HepG2 (cell line): ENCODE data around the gene B4GALT3. TPM values are rescaled to one million over a fixed set of nuclear protein-coding genes. Genes with fewer than 3 reads are reported as not detected.

Experiments
- ATF1 ChIP-seq: IDR thresholded peaks from 2 replicates; pipeline ENCODE4 v1.6.1; 2016; ENCODE audit warnings: mild to moderate bottlenecking, control low read depth
- CBX5 ChIP-seq: sonication (generic); formaldehyde crosslinking; IDR thresholded peaks from 2 replicates; pipeline ENCODE4 v1.4.0; 2020; ENCODE audit warnings: missing genetic modification reagents, borderline replicate concordance
- CCDC6 ChIP-seq: sonication (generic); formaldehyde crosslinking; IDR thresholded peaks from 2 replicates; pipeline ENCODE4 v1.8.1; 2022; ENCODE audit warnings: mild to moderate bottlenecking, missing genetic modification reagents, moderate library complexity
- CREB1 ChIP-seq, 2 experiments: fragments of 450-650 bp in 1 of 2; IDR thresholded peaks; 2 replicates each; pipeline ENCODE4 v1.6.1; 2016 to 2017; ENCODE audit warnings: control low read depth in 1 of 2, mild to moderate bottlenecking in 1 of 2, missing compliant biosample characterization in 1 of 2, missing genetic modification characterization in 1 of 2
- GATAD1 ChIP-seq: IDR thresholded peaks from 2 replicates; pipeline ENCODE4 v1.6.1; 2016; ENCODE audit warnings: missing genetic modification reagents, missing compliant biosample characterization
- GTF3A ChIP-seq: sonication (generic); formaldehyde crosslinking; conservative IDR thresholded peaks from 2 replicates; pipeline ENCODE4 v1.4.0; 2020; ENCODE audit warnings: mild to moderate bottlenecking, missing genetic modification reagents
- HDAC2 ChIP-seq: sonication (generic); formaldehyde crosslinking; IDR thresholded peaks from 2 replicates; pipeline ENCODE4 v1.4.0; 2020; ENCODE audit warnings: missing genetic modification reagents
- HOXA9 ChIP-seq: sonication (generic); formaldehyde crosslinking; IDR thresholded peaks from 2 replicates; pipeline ENCODE4 v1.8.1; 2022; ENCODE audit warnings: missing genetic modification reagents, mild to moderate bottlenecking, moderate library complexity, borderline replicate concordance
- IRF1 ChIP-seq: sonication (generic); formaldehyde crosslinking; IDR thresholded peaks from 2 replicates; pipeline ENCODE4 v1.4.0; 2020; ENCODE audit warnings: low read depth, mild to moderate bottlenecking, missing genetic modification reagents
- KAT8 ChIP-seq: IDR thresholded peaks from 2 replicates; pipeline ENCODE4 v1.6.1; 2016; ENCODE audit warnings: missing genetic modification reagents, missing compliant biosample characterization
- KLF12 ChIP-seq: sonication (generic); formaldehyde crosslinking; IDR thresholded peaks from 2 replicates; pipeline ENCODE4 v1.4.0; 2020; ENCODE audit warnings: missing genetic modification reagents, borderline replicate concordance
- MIXL1 ChIP-seq: IDR thresholded peaks from 2 replicates; pipeline ENCODE4 v1.6.1; 2016
- NCOA1 ChIP-seq: sonication (generic); formaldehyde crosslinking; IDR thresholded peaks from 2 replicates; pipeline ENCODE4 v1.9.0; 2021; ENCODE audit warnings: missing genetic modification reagents
- NFKB2 ChIP-seq: sonication (generic); formaldehyde crosslinking; IDR thresholded peaks from 2 replicates; pipeline ENCODE4 v1.4.0; 2020; ENCODE audit warnings: missing genetic modification reagents, borderline replicate concordance
- NR0B2 ChIP-seq: sonication (generic); formaldehyde crosslinking; IDR thresholded peaks from 2 replicates; pipeline ENCODE4 v1.4.0; 2020; ENCODE audit warnings: mild to moderate bottlenecking, missing genetic modification reagents
- POLR2AphosphoS2 ChIP-seq: IDR thresholded peaks from 2 replicates; pipeline ENCODE4 v1.6.1; 2011; ENCODE audit warnings: low read depth, low read length, improper control_type of control experiment
- PPARG ChIP-seq: conservative IDR thresholded peaks from 2 replicates; pipeline ENCODE4 v1.6.1; 2016; ENCODE audit warnings: missing biosample characterization, missing genetic modification reagents
- RFXAP ChIP-seq: sonication (generic); formaldehyde crosslinking; IDR thresholded peaks from 2 replicates; pipeline ENCODE4 v1.4.0; 2020; ENCODE audit warnings: missing genetic modification reagents, borderline replicate concordance
- SRY ChIP-seq: sonication (generic); formaldehyde crosslinking; IDR thresholded peaks from 2 replicates; pipeline ENCODE4 v1.8.0; 2022; ENCODE audit warnings: mild to moderate bottlenecking, missing genetic modification reagents
- TBP ChIP-seq: sonication (generic); formaldehyde crosslinking; IDR thresholded peaks from 2 replicates; pipeline ENCODE4 v1.5.0; 2020; ENCODE audit warnings: missing genetic modification reagents
- TEF ChIP-seq: sonication (generic); formaldehyde crosslinking; IDR thresholded peaks from 2 replicates; pipeline ENCODE4 v1.5.0; 2020; ENCODE audit warnings: missing genetic modification reagents
- UBTF ChIP-seq: sonication (generic); formaldehyde crosslinking; IDR thresholded peaks from 2 replicates; pipeline ENCODE4 v1.4.0; 2020; ENCODE audit warnings: mild to moderate bottlenecking, missing genetic modification reagents
- ZFP1 ChIP-seq: IDR thresholded peaks from 2 replicates; pipeline ENCODE4 v1.6.1; 2016
- ZFP91 ChIP-seq: sonication (generic); formaldehyde crosslinking; IDR thresholded peaks from 2 replicates; pipeline ENCODE4 v1.9.0; 2022; ENCODE audit warnings: missing genetic modification reagents, mild to moderate bottlenecking, borderline replicate concordance
- ZNF589 ChIP-seq: sonication (generic); formaldehyde crosslinking; conservative IDR thresholded peaks from 2 replicates; pipeline ENCODE4 v1.8.0; 2022; ENCODE audit warnings: mild to moderate bottlenecking, moderate library complexity, missing genetic modification reagents
- polyA plus RNA-seq, 8 experiments: library from polyadenylated mRNA; depleted of rRNA in 3 of 8; stranded (reverse) in 7 of 8; unstranded in 1 of 8; fragments of >200 nt; fragmentation: Illumina TruSeq in 4 of 8; extraction: Trizol in 4 of 8; gene quantifications; 2 replicates each; pipeline versions ENCODE4 v1.2.1 to v1.2.3, GENCODE V29; 2011 to 2016; ENCODE audit warnings: low read depth in 4 of 8, missing spikeins in 1 of 8, mixed read lengths in 1 of 8; ENCODE audit not compliant: insufficient read depth in 1 of 8
- total RNA-seq, 5 experiments: library from RNA; depleted of rRNA; stranded (reverse); fragments of >200 nt; fragmentation: Illumina TruSeq; extraction: Trizol; gene quantifications; 2 replicates each; pipeline ENCODE4 v1.2.3, GENCODE V29; 2016; ENCODE audit warnings: low read depth in 1 of 5

B4GALT3 gene
- total and polyA plus RNA-seq, 2 of the 13 experiments (the other 11 are each of a cell fraction or from before 2014, with no cell fraction given): 35.6 to 40.4 TPM

GRCh38 chr1:161165742-161166668, 11.3 kb downstream of the B4GALT3 start, which contains the start of gene PPOX (continued):
- TF ChIP-seq NFKB2 (peak; percentile 79; the same call in 1 of the 2 replicates), CREB1 (IDR thresholded peaks at IDR 0.05) (peak; percentile 46), CREB1 (CRISPR knock-in tag; IDR thresholded peaks at IDR 0.05) (peak; percentile 71), IRF1 (CRISPR knock-in tag) (no peak), ATF1 (CRISPR knock-in tag) (peak; percentile 57), TBP (CRISPR knock-in tag) (no peak), RFXAP (peak; percentile 89; the same call in 1 of the 2 replicates), CCDC6 (CRISPR knock-in tag) (no peak), MIXL1 (CRISPR knock-in tag) (no peak), POLR2AphosphoS2 (no peak), HDAC2 (CRISPR knock-in tag) (peak; percentile 48; the same call in 1 of the 2 replicates), SRY (CRISPR knock-in tag) (peak; percentile 23; the same call in 1 of the 2 replicates), ZNF589 (no peak), TEF (no peak), NCOA1 (CRISPR knock-in tag) (no peak), ZFP91 (CRISPR knock-in tag) (peak; percentile 55; the same call in 1 of the 2 replicates), NR0B2 (CRISPR knock-in tag) (no peak), PPARG (no peak; the same call in 1 of the 2 replicates), CBX5 (CRISPR knock-in tag) (no peak), KLF12 (CRISPR knock-in tag) (no peak), ZFP1 (CRISPR knock-in tag) (peak; percentile 48; the same call in 1 of the 2 replicates), UBTF (CRISPR knock-in tag) (peak; percentile 70; the same call in 1 of the 2 replicates), KAT8 (CRISPR knock-in tag) (peak; percentile 83), GATAD1 (CRISPR knock-in tag) (peak; percentile 91), HOXA9 (CRISPR knock-in tag) (no peak), GTF3A (CRISPR knock-in tag) (no peak)
